ENCODE measurements around the gene GPR180.

Gene GPR180

DNA sequence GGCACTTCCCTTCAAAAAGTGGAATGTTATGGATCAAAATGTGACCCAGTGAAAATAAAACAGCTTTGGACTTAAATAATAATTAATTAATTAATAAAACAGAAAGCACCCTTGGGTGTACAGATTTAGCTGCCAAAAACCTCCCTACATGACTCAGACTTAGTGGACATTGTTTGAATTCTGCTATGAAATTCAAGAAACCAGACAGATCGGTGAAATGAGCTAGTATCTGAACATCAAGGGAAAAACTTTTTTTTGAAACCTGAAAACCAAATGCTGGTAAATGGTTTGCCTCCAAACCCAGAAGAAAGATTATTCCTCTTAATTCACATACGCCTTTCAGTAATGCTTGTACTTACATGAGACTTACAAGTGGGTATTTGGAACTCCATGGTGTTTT is 77.2 kb downstream of the GPR180 start:
- TF ChIP-seq EGR1 (IDR thresholded peaks at IDR 0.05) = no peak
- no peak for TF ChIP-seq FOXM1 (IDR thresholded peaks at IDR 0.05; ENCODE audit: borderline replicate concordance, low read depth)
- TF ChIP-seq, protein P1, sequence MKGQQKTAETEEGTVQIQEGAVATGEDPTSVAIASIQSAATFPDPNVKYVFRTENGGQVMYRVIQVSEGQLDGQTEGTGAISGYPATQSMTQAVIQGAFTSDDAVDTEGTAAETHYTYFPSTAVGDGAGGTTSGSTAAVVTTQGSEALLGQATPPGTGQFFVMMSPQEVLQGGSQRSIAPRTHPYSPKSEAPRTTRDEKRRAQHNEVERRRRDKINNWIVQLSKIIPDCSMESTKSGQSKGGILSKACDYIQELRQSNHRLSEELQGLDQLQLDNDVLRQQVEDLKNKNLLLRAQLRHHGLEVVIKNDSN (IDR thresholded peaks at IDR 0.05) = no peak
- TF ChIP-seq, protein P2, sequence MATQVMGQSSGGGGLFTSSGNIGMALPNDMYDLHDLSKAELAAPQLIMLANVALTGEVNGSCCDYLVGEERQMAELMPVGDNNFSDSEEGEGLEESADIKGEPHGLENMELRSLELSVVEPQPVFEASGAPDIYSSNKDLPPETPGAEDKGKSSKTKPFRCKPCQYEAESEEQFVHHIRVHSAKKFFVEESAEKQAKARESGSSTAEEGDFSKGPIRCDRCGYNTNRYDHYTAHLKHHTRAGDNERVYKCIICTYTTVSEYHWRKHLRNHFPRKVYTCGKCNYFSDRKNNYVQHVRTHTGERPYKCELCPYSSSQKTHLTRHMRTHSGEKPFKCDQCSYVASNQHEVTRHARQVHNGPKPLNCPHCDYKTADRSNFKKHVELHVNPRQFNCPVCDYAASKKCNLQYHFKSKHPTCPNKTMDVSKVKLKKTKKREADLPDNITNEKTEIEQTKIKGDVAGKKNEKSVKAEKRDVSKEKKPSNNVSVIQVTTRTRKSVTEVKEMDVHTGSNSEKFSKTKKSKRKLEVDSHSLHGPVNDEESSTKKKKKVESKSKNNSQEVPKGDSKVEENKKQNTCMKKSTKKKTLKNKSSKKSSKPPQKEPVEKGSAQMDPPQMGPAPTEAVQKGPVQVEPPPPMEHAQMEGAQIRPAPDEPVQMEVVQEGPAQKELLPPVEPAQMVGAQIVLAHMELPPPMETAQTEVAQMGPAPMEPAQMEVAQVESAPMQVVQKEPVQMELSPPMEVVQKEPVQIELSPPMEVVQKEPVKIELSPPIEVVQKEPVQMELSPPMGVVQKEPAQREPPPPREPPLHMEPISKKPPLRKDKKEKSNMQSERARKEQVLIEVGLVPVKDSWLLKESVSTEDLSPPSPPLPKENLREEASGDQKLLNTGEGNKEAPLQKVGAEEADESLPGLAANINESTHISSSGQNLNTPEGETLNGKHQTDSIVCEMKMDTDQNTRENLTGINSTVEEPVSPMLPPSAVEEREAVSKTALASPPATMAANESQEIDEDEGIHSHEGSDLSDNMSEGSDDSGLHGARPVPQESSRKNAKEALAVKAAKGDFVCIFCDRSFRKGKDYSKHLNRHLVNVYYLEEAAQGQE (IDR thresholded peaks at IDR 0.05; ENCODE audit: low read depth) = no peak
- no peak for TF ChIP-seq ZBTB7A (IDR thresholded peaks at IDR 0.05; ENCODE audit: low read depth)
- TF ChIP-seq TEAD4 (IDR thresholded peaks at IDR 0.05) = no peak
- TF ChIP-seq RAD21 (IDR thresholded peaks at IDR 0.05; ENCODE audit: low read depth) = no peak
- no peak for TF ChIP-seq YY1 (IDR thresholded peaks at IDR 0.05; ENCODE audit: low read depth)
- TF ChIP-seq, protein P3, sequence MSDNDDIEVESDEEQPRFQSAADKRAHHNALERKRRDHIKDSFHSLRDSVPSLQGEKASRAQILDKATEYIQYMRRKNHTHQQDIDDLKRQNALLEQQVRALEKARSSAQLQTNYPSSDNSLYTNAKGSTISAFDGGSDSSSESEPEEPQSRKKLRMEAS (IDR thresholded peaks at IDR 0.05) = no peak
- TF ChIP-seq EP300 (IDR thresholded peaks at IDR 0.05; ENCODE audit: borderline replicate concordance) = no peak
- no peak for TF ChIP-seq TAF1 (IDR thresholded peaks at IDR 0.05; ENCODE audit: low read depth)

- TF ChIP-seq, protein P3 (IDR thresholded peaks at IDR 0.05) = no peak
- TF ChIP-seq, protein P1 (IDR thresholded peaks at IDR 0.05) = no peak
- no peak for TF ChIP-seq RAD21 (IDR thresholded peaks at IDR 0.05; ENCODE audit: low read depth)
- TF ChIP-seq TCF12 (IDR thresholded peaks at IDR 0.05; ENCODE audit: low read depth) = no peak
- TF ChIP-seq, protein P2 (IDR thresholded peaks at IDR 0.05; ENCODE audit: low read depth) = no peak
- no peak for TF ChIP-seq NFIC (IDR thresholded peaks at IDR 0.05)
- TF ChIP-seq YY1 (IDR thresholded peaks at IDR 0.05; ENCODE audit: low read depth) = no peak
- no peak for TF ChIP-seq TAF1 (IDR thresholded peaks at IDR 0.05; ENCODE audit: low read depth)
- TF ChIP-seq EGR1 (IDR thresholded peaks at IDR 0.05) = no peak
Observed at GRCh38 chr13:94679614-94680013, 78.0 kb downstream of the GPR180 start.

GRCh38 chr13:94682229-94682628 is 80.6 kb downstream of the GPR180 start:
- TF ChIP-seq CREB1 (IDR thresholded peaks at IDR 0.05; ENCODE audit: low read depth) (no peak), EGR1 (IDR thresholded peaks at IDR 0.05) (no peak), TCF12 (IDR thresholded peaks at IDR 0.05; ENCODE audit: low read depth) (no peak), NFIC (IDR thresholded peaks at IDR 0.05) (no peak), TAF1 (IDR thresholded peaks at IDR 0.05; ENCODE audit: low read depth) (no peak)

DNA sequence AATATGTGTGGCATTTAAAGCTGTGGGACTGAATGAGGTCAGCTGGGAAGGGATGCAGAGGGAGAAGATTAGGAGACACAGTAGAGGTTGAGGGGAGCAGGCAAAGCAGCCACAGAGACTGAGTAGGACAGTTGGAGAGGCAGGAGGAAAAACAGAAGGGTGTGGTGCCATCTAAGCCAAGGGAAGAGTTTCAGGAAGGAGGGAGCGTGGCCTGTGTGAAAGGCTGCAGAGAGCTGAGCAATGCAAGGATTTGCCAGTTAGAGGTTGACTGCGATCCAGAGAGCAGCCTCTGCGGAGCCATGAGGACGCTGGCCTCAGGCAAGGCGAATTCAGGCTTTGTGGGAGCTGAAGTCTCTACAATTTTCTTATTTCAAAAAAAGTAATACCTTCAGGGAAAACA is 81.8 kb downstream of the GPR180 start:
- no peak for TF ChIP-seq FOXM1 (IDR thresholded peaks at IDR 0.05; ENCODE audit: borderline replicate concordance, low read depth)
- no peak for TF ChIP-seq NFIC (IDR thresholded peaks at IDR 0.05)
- TF ChIP-seq TCF12 (IDR thresholded peaks at IDR 0.05; ENCODE audit: low read depth) = no peak

All from Ishikawa (cell line).